ENCODE measurements around the gene LAMP2. TPM values are rescaled to one million over a fixed set of nuclear protein-coding genes. Genes with fewer than 3 reads are reported as not detected.
A peak's percentile ranks its signal among the peaks of the same experiment; 100 is the strongest.
"Not testable (repeated sequence)": the region's sequence is repeated elsewhere in the genome, so short reads cannot be mapped to it uniquely, and the experiment has no call there.

Gene LAMP2
- total RNA-seq (2014; rRNA removed; shearing (Covaris generic)): 63.5 and 71.7 TPM in 2 replicates

DNA sequence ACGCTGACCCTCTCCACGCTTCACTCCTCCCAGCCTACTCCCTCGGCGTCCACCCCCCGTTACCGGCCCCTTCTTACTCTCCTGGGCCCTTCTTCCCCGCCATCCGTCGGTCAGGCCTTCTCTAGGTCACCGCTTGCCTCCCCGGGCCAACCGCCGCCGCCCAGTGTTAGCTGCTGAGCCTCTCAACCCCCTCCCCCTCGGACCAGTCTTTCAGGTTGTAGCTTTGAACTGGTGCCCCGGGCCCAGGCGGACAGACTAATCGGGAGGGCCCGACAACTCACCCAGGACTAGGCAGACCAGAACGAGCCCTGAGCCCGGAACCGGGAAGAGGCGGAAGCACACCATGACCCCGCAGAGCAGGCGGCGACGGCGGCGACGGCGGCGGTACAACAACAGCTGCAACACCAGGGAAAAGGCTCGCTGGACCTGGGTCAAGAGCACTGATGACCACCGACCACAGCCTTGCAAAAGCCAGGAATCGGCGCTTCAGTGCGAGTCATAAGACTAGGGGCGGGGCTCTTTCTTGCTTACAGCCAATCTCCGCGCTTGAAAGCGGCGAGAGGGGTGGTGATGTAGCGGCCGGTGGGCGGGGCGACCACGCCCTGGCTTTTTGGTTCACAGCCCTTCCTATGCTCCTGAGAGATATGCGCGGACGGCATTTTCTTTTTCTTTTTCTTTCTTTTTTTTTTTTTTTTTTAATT lies at the start of gene LAMP2:
LAMP2 (minus strand) TSS at position 472 of the 701 bp plus-strand sequence; CDS start at position 345, 127 bp downstream.
- DNase-seq (ENCODE audit: low spot score): peak; percentile 73

DNA sequence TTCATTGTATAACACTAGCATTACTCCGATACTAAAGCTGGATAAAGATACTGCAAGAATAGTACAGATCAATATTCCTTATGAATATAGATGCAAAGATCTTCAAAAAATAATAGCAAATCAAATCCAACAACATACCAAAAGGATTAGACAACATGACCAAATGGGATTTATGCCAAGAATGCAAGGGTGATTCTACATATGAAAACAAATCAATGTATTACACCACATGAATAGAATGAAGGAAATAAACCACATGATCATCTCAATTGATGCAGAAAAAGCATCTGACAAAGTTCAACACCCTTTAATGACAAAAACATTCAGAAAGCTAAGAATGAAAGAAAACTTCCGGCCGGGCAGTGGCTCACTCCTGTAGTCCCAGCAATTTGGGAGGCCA lies 48.8 kb upstream of the LAMP2 start:
- DNase-seq (ENCODE audit: low spot score): no peak

DNA sequence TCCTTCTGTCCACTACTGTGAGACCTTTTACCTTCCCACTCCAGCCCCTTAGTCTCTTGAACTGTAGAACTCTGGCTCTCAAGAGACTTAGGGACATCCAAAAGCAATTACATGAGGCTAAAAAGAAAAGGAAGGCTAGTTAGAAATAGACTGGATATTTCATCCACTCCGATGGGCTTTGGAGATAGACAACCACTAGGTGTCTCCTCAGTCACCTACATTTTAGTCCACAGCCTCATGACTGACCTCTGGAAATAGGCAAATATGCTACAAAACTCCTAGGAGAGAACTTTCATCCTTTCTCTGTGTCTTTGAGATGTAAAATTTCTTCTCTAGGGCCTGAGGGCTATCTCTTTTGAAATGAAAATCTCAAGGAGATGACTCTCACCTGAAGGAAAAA lies 45.1 kb upstream of the LAMP2 start:
- no peak for DNase-seq (ENCODE audit: low spot score)

DNA sequence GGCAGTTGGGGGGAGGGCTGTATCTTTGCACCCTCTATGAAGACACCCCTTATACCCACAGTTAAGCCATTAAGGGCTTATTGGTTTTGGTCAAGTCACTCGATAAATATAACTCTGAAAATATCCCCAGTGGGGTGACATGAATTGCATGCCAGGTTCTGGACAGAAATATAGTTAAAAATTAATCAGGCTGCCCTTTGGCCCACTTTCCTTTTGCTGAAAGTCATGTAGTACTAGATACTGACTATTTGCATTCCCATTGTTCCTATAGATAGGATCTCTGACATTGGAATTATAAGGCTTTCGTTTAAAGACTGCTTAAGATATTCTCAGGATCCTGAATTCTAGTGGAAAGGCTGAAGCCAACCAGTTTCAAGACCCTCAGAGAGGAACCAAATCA lies 43.5 kb upstream of the LAMP2 start:
- DNase-seq (ENCODE audit: low spot score): no peak

DNA sequence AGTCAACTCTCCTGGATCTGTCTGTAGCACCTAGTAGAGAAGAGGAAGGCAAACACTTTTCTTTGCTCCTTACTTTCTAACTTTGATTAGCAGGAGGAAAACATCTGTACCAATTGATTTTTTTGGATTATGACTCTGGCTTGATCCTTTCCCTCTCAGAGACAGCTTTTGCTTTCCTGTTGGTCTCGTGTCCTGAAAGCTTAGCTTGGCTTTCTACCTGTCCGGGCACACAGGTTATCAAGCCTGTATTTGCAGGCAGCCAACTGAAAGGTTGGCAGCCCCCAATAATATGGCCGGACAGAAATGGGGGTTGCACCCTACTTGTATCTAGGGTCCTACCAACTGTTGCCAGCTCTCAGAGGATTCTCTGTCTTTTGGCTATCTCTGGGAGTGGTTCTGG lies 43.1 kb upstream of the LAMP2 start:
- DNase-seq (ENCODE audit: low spot score): no peak

DNA sequence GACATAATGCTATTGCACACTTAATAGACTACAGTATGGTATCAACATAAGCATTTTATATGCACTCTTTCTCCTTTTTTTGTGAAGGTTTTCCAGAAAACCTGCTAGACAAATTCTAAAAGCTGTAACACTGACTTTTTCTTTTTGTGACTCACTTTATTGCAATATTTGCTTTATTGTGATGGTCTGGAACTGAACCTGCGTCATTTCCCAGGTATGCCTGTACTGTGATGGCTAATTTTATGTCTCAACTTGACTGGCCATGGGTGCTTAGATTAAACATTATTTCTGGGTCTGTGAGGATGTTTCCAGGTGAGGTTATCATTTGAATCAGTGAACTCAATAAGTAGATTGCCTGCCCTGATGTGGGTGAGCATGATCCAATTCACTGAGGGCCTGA lies 35.5 kb upstream of the LAMP2 start:
- no peak for DNase-seq (ENCODE audit: low spot score)

DNA sequence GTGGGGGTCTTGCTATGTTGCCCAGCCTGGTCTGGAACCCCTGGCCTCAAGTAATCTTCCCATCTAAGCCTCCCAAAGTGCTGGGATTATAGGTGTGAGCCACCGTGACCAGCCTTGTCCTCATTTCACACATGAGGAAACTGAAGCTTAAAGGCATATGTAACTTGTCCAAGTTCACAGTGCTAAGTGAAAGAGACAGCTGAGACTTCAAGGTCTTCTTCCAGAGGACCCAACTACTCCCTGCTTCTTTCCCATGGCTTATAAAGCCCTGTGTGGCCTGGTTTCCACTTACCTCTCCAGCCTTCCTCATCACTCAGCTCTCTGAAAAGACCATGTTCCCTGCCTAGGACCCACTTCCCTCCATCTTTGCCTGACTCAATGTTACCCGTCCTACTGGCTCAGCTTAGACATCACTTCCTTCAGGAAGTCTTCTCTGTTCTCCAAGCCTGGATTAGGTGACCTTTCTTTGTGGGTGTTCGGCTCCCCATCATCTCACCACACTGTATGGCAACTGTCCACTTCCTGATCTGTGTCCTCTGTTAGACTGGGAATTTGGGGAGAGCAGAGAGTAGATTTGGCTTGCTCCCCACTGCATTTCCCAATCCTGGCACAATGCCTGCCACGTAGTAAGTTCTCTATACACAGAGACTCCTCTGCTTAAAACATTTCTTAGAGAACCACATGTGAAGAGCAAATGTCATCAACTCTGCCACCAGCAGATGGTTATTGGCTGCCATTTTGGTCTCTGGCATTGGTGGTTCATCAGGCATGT lies 30.4 kb upstream of the LAMP2 start:
- no peak for DNase-seq (ENCODE audit: low spot score)

DNA sequence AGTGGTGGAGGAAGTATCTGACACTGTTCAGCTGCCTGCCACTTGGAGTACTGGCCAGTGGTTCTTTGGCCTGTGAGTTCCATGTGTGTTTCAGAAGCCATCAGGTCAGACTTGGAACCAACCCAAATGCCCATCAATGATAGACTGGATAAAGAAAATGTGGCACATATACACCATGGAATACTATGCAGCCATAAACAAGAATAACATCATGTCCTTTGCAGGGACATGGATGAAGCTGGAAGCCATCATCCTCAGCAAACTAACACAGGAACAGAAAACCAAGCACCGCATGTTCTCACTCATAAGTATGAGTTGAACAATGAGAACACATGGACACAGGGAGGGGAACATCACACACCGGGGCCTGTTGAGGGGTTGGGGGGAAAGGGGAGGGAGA lies 21.0 kb upstream of the LAMP2 start:
- not testable (repeated sequence) for DNase-seq (ENCODE audit: low spot score)

DNA sequence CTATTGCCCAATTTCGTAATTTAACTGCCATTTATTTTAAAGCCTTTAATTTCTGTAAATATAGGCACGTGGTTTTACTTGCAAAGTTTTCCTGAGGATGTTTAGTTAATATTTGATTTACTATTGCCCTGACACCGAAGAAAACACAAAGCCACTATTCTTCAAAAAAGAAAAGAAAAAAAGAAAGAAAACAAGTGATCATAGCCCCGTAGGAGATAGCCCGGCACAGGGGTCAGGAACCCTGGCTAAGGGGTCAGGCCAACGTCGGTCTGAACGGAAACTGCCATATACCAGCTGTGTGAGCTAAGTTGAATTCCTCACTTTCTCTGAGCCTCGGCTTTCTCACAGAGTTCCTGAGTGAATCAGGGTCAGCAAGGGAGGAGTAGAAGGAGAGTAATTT lies 17.7 kb upstream of the LAMP2 start:
- DNase-seq (ENCODE audit: low spot score): no peak

DNA sequence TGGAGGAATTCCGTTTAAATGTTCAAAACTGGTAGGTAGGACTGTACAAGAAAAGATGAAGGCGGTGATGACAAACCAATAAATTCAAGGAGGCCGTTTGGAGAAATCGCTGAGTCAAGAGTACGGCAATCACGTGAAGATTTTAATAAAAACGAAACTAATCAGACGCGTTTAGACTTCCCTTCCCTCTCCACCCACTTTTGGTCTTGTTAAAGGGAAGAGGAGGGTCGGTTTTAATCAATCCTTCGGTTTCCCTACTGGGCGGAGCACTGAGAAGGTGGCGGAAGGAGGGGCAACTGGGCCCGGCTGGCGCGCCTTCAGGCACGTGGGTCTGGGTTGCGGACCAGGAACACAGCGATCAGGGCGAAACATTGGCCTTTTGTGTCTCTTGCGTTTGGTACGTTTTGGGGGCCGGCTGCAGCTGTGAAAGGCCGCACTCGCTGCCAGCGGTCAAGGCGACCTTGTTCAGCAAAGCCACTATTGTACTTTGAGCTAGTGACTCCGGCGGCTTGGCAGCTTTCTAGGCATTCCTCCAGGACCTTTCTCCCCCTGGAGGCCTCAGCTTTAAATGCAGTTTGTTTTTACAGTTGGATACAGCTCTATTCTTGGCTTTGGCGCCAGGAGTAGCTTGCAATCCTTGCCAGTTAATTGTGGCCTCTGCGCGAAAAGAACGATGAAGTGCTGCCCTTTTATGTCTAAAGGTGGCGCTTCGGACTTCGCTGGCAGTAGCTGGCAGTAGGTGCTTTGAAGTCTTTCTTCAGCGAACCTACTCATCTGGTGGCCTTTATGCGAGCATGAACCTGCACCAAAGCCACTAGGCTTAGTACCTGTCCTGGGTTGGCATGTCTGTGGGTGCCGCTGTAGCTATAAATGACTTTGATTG lies 16.8 kb upstream of the LAMP2 start:
- peak; percentile 74 for DNase-seq (ENCODE audit: low spot score)

DNA sequence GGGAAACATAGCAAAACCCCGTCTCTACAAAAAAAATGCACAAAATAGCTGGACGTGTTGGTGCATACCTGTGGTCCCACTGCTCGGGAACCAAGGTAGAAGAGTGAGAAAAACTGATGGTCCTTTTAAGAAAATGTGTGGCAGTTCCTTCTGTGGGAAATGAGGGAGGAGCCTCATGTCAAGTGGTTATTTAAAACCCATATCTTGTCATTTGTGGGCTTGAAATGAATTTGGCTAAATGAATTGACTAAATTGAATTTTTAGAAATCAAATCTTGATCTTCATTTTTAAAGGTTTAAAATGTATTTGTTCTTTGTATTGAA lies 16.2 kb upstream of the LAMP2 start:
- no peak for DNase-seq (ENCODE audit: low spot score)

DNA sequence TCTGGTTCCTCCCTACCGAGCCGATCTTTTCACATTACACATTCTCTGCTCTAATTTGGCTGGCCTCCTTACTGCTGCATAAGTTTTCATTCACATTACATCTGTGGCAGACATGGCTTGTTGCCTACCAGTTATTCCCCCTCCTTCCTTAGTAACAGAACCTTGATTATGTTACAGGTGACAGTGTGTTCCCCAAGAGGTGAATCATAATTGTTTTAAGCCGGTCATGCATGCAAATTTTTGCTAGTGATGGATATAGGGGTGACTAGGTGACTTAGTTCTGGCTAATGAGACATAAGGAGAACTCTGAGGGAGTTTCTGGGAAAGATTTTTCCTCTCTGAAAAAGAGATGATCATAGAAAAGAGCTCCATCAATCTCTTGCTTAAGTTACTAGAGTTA lies 8.4 kb upstream of the LAMP2 start:
- no peak for DNase-seq (ENCODE audit: low spot score)

DNA sequence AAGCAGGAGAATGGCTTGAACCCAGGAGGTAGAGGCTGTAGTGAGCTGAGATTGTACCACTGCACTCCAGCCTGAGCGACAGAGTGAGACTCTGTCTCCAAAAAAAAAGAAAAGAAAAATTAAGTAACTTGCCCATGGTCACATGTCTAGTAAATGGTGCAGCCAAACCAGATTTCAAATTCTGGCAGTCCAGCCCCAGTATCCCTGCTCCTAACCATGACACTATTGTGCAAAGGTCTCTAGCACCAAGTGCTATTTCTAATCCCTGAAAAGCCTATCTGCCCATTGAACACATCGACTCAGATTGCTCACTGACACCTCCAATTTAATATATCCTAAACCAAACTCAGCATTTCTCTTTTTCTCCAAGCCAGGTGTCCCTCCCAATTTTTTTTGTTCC lies 7.6 kb upstream of the LAMP2 start:
- no peak for DNase-seq (ENCODE audit: low spot score)

DNA sequence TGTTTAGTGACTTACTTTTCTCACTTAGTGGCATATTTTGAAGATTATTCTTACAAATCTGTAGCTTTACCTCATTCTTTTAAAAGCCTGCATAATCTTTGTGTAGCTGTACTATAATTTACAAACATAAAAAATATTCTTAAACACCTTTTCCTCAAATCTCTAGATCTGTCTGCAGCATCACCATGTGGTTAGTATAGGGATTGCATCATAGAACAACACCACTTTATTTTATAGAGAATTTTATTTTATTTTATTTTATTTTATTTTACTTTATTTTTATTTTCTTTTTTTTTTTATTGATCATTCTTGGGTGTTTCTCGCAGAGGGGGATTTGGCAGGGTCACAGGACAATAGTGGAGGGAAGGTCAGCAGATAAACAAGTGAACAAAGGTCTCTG lies 6.4 kb upstream of the LAMP2 start:
- DNase-seq (ENCODE audit: low spot score): not testable (repeated sequence)

DNA sequence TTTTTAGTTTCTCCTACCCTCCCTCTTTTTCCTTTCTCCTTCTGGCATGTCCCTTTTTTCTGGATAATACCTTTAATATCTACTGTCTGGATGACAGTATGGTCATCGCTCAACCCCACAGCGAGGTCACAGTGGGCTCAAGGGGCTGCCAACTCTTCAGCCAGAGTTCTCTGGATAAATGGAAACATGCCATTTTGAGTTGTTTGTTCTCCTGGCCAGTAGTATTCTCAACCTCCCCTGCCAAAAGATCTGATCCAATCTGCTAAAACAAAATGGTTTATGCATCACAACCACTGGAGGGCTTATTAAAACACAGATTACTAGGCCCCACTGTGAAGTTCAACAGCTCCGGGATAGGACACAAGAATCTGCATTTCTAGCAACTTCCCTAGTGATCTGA lies 5.0 kb upstream of the LAMP2 start:
- DNase-seq (ENCODE audit: low spot score): no peak

DNA sequence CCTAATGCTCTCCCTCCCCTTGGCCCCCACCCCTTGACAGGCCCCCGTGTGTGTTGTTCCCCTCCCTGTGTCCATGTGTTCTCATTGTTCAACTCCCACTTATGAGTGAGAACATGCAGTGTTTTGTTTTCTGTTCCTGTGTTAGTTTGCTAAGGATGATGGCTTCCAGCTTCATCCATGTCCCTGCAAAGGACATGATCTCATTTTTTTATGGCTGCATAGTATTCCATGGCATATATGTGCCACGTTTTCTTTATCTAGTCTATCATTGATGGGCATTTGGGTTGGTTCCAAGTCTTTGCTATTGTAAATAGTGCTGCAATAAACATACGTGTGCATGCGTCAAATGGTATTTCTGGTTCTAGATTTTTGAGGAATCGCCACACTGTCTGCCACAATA lies 561 bp upstream of the LAMP2 start:
- not testable (repeated sequence) for DNase-seq (ENCODE audit: low spot score)

DNA sequence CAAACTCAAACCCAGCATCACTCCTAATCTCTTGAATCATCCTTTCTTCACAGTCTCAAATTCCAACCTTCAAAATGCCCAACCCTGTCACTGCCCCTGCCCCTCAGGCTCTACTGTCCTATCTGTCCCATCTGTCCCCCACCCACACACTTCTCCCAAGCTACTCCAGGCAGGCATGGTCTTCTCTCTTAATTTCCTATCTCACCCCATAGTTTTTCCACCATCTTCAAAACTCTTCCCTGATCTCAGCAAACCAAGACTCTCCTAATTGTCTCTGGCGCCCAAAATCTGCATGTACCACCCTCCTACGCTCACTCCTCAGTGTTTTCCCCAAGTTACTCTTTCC lies 644 bp downstream of the LAMP2 start:
- DNase-seq (ENCODE audit: low spot score): no peak

DNA sequence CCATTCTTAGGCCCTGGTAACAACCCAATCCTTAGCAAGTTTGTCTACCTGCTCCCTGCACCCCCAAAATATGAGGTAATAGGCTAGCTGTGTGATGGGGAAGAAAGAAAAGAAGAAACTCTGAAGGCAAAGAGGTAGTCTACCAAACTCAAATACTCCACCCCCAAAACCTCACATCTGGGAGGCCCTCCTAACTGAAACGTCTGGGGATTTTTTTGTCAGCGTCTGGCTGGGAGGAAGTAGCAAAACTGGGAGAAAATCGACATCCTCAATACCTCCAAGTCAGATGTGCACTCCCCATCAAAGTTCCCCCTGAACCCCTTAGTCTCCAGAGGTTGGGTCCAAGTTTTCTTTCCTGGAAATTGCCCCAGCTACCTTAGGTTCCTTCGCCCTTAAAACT lies 1.0 kb downstream of the LAMP2 start:
- no peak for DNase-seq (ENCODE audit: low spot score)

DNA sequence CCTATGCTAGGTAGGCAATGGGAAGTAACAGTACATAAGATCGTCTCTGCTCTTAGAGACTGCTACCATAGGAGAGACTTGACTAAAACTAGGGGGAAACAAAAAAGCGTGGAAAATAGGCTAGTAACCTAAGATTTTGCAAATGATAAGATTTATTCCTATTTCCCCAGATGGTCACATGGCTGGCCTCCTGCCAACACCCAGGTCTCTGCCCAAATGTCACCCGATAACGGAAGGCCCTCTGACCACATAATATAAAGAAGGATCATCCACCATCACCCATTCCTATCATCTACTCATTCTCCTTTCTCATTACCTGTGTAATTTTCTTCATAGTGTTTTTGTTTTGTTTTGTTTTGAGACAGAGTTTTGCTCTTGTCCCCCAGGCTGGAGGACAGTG lies 4.7 kb downstream of the LAMP2 start:
- no peak for DNase-seq (ENCODE audit: low spot score)

DNA sequence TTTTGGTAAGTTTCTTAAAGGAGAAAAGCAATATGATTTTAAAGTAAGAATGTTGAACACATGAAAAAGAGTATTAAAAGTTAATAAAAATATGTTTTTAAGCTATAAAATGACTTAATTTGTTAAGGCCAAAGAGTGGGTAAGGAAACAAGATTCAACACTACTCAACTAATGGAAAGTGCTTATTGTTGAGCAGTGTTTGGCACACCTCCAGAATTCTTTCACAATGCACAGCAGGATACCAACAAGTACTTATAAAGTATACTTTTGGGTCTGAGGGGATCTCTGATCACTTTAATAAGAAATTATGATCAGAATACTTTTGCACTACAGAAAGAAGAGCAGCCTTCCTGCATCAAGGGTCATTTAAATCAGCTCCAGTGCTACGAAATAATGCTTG lies 5.9 kb downstream of the LAMP2 start:
- no peak for DNase-seq (ENCODE audit: low spot score)

DNA sequence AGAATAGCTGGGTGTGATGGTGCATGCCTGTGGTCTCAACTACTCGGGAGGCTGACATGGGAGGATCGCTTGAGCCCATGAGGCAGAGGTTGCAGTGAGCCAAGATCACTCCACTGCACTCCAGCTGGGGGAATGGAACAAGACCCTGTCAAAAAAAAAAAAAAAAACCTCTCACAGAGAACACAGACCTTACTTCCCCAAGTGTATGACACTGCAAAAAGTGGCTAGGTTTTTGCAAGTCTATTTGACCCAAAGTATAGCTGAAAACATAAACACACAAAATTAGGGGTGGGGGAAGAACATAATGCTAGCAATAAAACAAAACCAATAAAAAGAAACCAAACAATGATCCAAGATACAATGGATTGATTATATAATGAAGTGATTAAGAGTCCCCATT lies 6.7 kb downstream of the LAMP2 start:
- DNase-seq (ENCODE audit: low spot score): no peak

DNA sequence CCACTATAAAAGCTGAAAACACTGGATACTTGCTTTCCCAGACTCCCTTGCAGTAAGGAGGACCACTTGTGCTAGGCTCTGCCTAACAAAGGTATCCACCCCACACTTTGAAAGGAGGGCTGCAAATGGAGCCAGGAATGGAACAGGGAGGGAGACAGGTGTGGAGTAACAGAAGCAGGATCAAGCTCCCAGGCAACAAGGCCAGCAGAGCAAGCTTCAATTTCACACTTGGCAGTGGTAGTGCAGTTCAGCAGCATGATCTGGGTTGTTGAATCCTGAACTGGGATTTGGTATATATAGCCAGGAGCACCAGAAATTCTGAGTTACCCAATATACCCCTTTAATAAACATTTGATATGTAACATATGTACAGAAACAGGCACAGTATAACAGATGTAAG lies 9.8 kb downstream of the LAMP2 start:
- no peak for DNase-seq (ENCODE audit: low spot score)

DNA sequence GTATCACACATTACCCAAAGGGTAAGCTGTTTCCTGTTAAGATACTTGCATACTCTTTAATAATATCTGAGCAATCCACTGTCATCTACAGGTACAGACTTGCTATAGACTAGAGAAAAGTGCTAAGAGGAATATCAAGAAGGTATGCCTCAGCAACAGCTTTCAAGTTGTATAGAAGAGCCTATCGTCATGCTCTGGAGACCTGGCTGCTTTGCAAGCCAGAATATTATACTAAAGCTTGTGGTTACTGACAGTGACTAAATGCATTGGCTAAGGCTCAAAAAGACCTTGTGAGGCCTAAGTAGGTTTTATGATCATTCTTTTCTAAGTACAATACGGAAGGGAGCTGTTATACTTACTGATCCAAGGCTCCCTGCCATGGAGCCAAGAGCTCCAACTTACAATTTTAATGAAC lies 11.3 kb downstream of the LAMP2 start:
- DNase-seq (ENCODE audit: low spot score): peak; percentile 63
